Activated CD8-positive, alpha-beta memory T cell treated with anti-CD3 and anti-CD28 coated beads for 36 hours (primary cell): ENCODE data around the gene SIPA1L3. TPM values are rescaled to one million over a fixed set of nuclear protein-coding genes. Genes with fewer than 3 reads are reported as not detected.

ENCODE experiments used
- CTCF ChIA-PET: fragments of 350-600 bp; sonication (Branson Sonifier 250); formaldehyde crosslinking; loops from one replicate; lab custom pipeline; 2021; ENCODE audit warnings: antibody characterized with exemption; lab: Charles Lee
- POLR2A ChIA-PET: fragments of 350-600 bp; sonication (Branson Sonifier 250); formaldehyde crosslinking; loops from one replicate; lab custom pipeline; 2021; ENCODE audit warnings: antibody characterized with exemption; lab: Charles Lee
- total RNA-seq, 2 experiments: library from RNA; stranded (reverse); gene quantifications; one replicate each; pipeline ENCODE4 v1.2.3, GENCODE V29; 2021

Gene SIPA1L3
- total RNA-seq, 2 experiments from 2014 or later: 14.0 to 15.3 TPM

- POLR2A ChIA-PET: no interaction called here
- CTCF ChIA-PET: no interaction called here
Measured at GRCh38 chr19:38139122-38139521, 232.1 kb downstream of the SIPA1L3 start.

GRCh38 chr19:38141108-38141507, 234.1 kb downstream of the SIPA1L3 start:
- ChIA-PET POLR2A (no interaction called here), CTCF (interaction anchor here (1.9 kb wide), 1 partner anchor 10 kb away, joined by 6 read pairs; no protein-coding TSS in a partner anchor)

- ChIA-PET POLR2A (no interaction called here), CTCF (interaction anchor here (0.6 to 3.1 kb wide), 10 partner anchors 9 to 243 kb away, joined by 3 to 11 read pairs (median 4); partner anchors contain the start of genes PPP1R14A, SIPA1L3 and WDR87)
Measured at GRCh38 chr19:38142176-38143035, 235.4 kb downstream of the SIPA1L3 start.

- CTCF ChIA-PET: interaction anchor here (0.6 to 3.1 kb wide), 5 partner anchors 26 to 241 kb away, joined by 3 to 11 read pairs (median 3); partner anchors contain the start of genes SIPA1L3 and WDR87
- POLR2A ChIA-PET: no interaction called here
Measured at GRCh38 chr19:38143847-38144246, 236.8 kb downstream of the SIPA1L3 start.

GRCh38 chr19:38144667-38145066, 237.7 kb downstream of the SIPA1L3 start:
- ChIA-PET CTCF (interaction anchor here (0.7 to 3.1 kb wide), 3 partner anchors 221 to 953 kb away, joined by 3 to 11 read pairs (median 5); no protein-coding TSS in a partner anchor), POLR2A (no interaction called here)

- ChIA-PET POLR2A (interaction anchor here (0.7 kb wide), 1 partner anchor 208 kb away, joined by 8 read pairs; no protein-coding TSS in a partner anchor), CTCF (interaction anchor here (0.6 to 0.7 kb wide), 2 partner anchors 148 to 952 kb away, joined by 3 read pairs; no protein-coding TSS in a partner anchor)
Measured at GRCh38 chr19:38145623-38146022, 238.6 kb downstream of the SIPA1L3 start.

GRCh38 chr19:38148337-38148736, 241.3 kb downstream of the SIPA1L3 start:
- ChIA-PET CTCF (interaction anchor here (0.7 to 1.7 kb wide), 2 partner anchors 15 to 120 kb away, joined by 3 to 5 read pairs; no protein-coding TSS in a partner anchor), POLR2A (interaction anchor here (0.6 kb wide), 1 partner anchor 114 kb away, joined by 3 read pairs; no protein-coding TSS in a partner anchor)

- ChIA-PET POLR2A (no interaction called here), CTCF (interaction anchor here (1.0 to 1.7 kb wide), 2 partner anchors 16 to 247 kb away, joined by 4 to 5 read pairs; no protein-coding TSS in a partner anchor)
Measured at GRCh38 chr19:38149661-38150061, 242.7 kb downstream of the SIPA1L3 start.

GRCh38 chr19:38151242-38151641, 244.2 kb downstream of the SIPA1L3 start:
- ChIA-PET POLR2A (no interaction called here), CTCF (no interaction called here)

- POLR2A ChIA-PET: no interaction called here
Measured at GRCh38 chr19:38152461-38153379, 245.7 kb downstream of the SIPA1L3 start.

GRCh38 chr19:38155453-38155852, 248.4 kb downstream of the SIPA1L3 start:
- POLR2A ChIA-PET: no interaction called here
- CTCF ChIA-PET: interaction anchor here (0.6 kb wide), 1 partner anchor 125 kb away, joined by 4 read pairs; no protein-coding TSS in a partner anchor

More at GRCh38 chr19:38152461-38153379, 245.7 kb downstream of the SIPA1L3 start:
- CTCF ChIA-PET: no interaction called here

- POLR2A ChIA-PET: no interaction called here
Measured at GRCh38 chr19:38158730-38159129, 251.7 kb downstream of the SIPA1L3 start.

GRCh38 chr19:38162094-38162493, 255.1 kb downstream of the SIPA1L3 start:
- ChIA-PET CTCF (no interaction called here), POLR2A (no interaction called here)

More at GRCh38 chr19:38158730-38159129, 251.7 kb downstream of the SIPA1L3 start:
- CTCF ChIA-PET: no interaction called here

GRCh38 chr19:38162632-38163031, 255.6 kb downstream of the SIPA1L3 start:
- CTCF ChIA-PET: no interaction called here
- POLR2A ChIA-PET: no interaction called here

GRCh38 chr19:38163419-38164290, 256.6 kb downstream of the SIPA1L3 start:
- ChIA-PET CTCF (no interaction called here), POLR2A (no interaction called here)

GRCh38 chr19:38164526-38164925, 257.5 kb downstream of the SIPA1L3 start:
- CTCF ChIA-PET: no interaction called here
- POLR2A ChIA-PET: no interaction called here

- POLR2A ChIA-PET: no interaction called here
- CTCF ChIA-PET: no interaction called here
Measured at GRCh38 chr19:38165335-38165734, 258.3 kb downstream of the SIPA1L3 start.

GRCh38 chr19:38168637-38169036, 261.6 kb downstream of the SIPA1L3 start:
- POLR2A ChIA-PET: no interaction called here
- CTCF ChIA-PET: no interaction called here
